Embryonic facial prominence (tissue), 1 donor: Measurements from ENCODE around the gene PITPNC1.
"Not testable (repeated sequence)": the region's sequence is repeated elsewhere in the genome, so short reads cannot be mapped to it uniquely, and the experiment has no call there.

Experiments used
- DNase-seq: peaks from one replicate; pipeline ENCODE4 v3.0.0-alpha.2; 2016; ENCODE audit errors: extremely low spot score

PITPNC1 gene

GRCh38 chr17:67576471-67577115, 199.5 kb downstream of the PITPNC1 start:
- DNase-seq: no peak

GRCh38 chr17:67577429-67578141, 200.5 kb downstream of the PITPNC1 start:
- no peak for DNase-seq

GRCh38 chr17:67578142-67578457, 201.0 kb downstream of the PITPNC1 start:
- DNase-seq: no peak

- not testable (repeated sequence) for DNase-seq
Measured at GRCh38 chr17:67578679-67579405, 201.8 kb downstream of the PITPNC1 start.

- DNase-seq: no peak
Measured at GRCh38 chr17:67582673-67583081, 205.6 kb downstream of the PITPNC1 start.

- no peak for DNase-seq
Measured at GRCh38 chr17:67585077-67585602, 208.1 kb downstream of the PITPNC1 start.

GRCh38 chr17:67588326-67588725, 211.2 kb downstream of the PITPNC1 start:
- no peak for DNase-seq

- no peak for DNase-seq
Measured at GRCh38 chr17:67594115-67594880, 217.2 kb downstream of the PITPNC1 start.

GRCh38 chr17:67600408-67600807, 223.3 kb downstream of the PITPNC1 start:
- DNase-seq: no peak

- DNase-seq: no peak
Measured at GRCh38 chr17:67601897-67602296, 224.8 kb downstream of the PITPNC1 start.

GRCh38 chr17:67602444-67602843, 225.4 kb downstream of the PITPNC1 start:
- no peak for DNase-seq

- no peak for DNase-seq
Measured at GRCh38 chr17:67602974-67603373, 225.9 kb downstream of the PITPNC1 start.

GRCh38 chr17:67605256-67605912, 228.3 kb downstream of the PITPNC1 start:
- no peak for DNase-seq

GRCh38 chr17:67606471-67606870, 229.4 kb downstream of the PITPNC1 start:
- DNase-seq: no peak

- no peak for DNase-seq
Measured at GRCh38 chr17:67606896-67607604, 230.0 kb downstream of the PITPNC1 start.

- no peak for DNase-seq
Measured at GRCh38 chr17:67610061-67610460, 233.0 kb downstream of the PITPNC1 start.

GRCh38 chr17:67613961-67614360, 236.9 kb downstream of the PITPNC1 start:
- DNase-seq: no peak

- DNase-seq: no peak
Measured at GRCh38 chr17:67615011-67615561, 238.0 kb downstream of the PITPNC1 start.

- no peak for DNase-seq
Measured at GRCh38 chr17:67615736-67616135, 238.7 kb downstream of the PITPNC1 start.

GRCh38 chr17:67617304-67617899, 240.3 kb downstream of the PITPNC1 start:
- no peak for DNase-seq
